ENCODE measurements around the gene CYTH2.

CYTH2 gene

GRCh38 chr19:48496959-48497727 is 28.0 kb downstream of the CYTH2 start:
- no peak for FAIRE-seq

DNA sequence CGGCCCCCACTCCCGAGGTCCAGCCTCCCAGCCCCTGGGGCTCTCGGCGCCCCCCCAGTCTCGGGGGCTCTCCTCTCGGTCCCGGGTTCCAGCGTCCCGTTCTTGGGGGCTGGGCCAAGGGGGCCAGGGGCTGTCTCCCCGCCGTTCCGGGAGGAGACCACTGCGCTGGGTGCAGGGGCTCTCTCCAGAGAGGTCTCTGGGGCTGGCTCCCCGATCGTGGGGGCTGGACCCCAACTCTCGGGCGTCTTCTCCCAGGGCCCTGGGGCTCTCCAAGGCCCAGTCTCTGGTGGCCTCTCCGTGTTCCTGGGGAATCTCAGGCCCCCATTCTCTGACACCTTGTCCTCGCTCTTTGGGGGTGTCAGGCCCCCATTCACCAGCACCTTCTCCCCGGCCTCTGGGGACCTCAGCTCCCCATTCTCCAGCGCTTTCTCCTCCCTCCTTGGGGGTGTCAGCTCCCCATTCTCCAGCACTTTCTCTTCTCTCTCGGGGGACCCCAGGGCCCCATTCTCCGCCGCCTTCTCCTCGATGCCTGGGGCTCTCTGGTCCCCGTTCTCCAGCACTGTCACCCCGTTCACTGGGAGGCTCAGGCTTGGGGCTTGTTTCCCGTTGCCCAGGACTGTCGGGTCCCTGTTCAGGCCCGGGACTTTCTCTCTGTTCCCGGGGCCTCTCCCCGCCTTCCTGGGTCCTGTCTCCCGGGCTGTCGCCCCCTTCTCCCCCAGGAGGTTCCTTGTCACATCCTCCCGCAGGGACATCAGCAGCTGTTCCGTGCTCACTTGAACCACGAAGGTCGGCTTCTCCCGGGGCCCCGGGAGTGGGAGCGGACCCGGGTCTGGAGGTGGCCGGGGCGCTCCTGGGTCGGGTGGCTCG is 28.8 kb downstream of the CYTH2 start:
- no peak for FAIRE-seq

DNA sequence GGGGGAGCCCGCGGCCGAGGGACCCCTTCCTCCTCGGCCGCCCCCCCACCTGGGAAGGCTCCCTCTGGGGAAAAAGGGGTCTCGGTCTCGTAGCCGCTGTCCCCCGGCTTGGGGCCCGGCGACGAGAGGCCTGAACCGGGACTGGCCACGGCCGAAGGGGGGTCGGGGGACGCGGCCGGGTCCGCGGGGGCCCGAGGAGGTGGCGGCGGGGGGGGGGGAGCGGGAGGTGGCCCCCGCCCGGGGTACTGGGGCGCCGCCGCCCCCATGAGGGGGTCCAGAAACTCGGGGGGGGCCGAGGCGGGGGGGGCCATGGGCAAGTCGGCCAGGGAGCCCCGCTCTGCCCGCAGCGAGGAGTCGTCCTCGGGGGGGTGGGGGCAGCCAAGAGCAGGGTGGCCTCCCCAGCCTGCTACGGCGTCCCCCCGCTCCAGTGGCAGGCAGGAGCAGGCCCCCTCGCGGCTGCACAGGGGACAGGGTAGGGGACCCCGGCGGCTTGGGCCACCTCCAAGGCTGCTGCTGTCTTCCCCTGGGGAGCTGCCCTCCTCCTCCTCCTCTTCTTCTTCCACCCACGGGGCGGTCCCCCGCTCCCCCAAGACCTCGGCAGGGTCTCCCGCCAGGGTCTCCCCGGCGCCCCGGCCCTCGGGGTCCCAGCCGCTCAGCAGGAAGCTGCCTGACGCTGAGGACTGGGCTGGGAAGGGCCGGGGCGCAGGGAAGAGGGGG is 29.6 kb downstream of the CYTH2 start:
- no peak for FAIRE-seq

DNA sequence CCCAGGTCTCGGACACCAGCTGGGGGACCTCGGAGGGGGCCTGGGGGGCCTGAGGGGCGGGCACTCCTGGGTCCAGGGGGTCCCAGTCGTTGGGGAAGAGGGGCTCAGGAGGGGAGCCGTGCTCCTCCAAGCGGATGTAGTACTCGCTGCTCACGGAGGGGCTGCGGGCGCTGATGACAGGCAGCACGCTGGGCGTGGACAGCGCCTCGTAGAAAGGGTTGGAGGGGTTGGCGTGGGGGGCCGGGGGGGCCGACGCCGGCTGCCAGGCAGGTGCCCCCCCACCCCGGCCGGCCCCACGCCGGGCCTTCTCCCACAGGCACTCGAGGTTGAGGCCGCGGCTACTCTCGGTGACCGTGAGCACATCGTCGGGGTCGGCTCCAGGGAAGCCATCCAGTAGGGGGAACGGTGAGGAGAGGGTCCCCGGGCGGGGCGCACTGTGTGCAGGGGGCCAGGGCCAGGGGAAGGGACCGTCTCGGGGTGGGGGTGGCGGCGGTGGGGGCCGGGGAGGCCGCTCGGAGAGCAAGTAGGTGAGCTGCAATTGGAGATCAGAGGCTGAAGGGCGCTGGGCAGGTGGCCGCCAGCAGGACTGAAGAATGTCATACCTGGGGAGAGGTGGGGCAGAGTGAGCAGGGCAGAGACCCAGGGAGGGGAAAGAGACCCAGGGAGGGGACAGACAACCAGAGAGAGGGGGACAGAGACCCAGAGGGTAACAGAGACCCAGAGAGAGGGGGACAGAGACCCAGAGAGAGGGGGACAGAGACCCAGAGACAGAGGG is 30.3 kb downstream of the CYTH2 start:
- no peak for FAIRE-seq

DNA sequence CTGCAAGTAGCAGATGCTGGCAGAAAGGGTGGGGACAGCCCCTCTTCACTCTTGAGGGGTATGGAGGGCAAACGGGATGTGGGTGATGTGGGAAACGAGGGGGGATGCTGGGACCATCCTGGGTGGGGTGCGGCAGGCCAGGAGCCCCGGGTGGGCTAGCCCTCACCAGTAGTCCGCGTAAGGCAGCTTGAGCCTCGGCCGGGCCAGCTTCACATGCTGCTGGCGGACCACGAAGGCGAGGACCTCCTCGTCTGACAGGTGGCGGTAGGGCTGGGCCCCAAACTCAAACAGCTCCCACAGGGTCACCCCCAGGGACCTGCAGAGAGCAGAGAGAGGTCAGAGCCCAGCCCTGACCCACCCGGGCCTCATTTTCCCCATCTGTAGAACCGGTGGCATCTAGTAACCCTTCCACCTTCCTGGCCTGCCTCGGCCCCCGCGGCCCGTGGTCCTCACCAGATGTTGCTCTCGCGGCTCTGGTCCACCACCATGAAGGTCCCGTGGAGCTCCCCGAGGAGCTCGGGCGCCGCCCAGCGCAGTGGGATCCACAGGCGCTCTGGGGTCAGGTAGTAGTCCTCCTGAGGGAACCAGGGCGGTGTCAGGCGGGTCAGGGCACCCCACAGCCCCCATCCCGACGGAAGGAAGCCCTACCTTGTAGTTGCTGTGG is 31.8 kb downstream of the CYTH2 start:
- FAIRE-seq: no peak

- no peak for FAIRE-seq
Measured at GRCh38 chr19:48501494-48502349, 32.6 kb downstream of the CYTH2 start.

- FAIRE-seq: no peak
Measured at GRCh38 chr19:48502350-48503018, 33.3 kb downstream of the CYTH2 start.

DNA sequence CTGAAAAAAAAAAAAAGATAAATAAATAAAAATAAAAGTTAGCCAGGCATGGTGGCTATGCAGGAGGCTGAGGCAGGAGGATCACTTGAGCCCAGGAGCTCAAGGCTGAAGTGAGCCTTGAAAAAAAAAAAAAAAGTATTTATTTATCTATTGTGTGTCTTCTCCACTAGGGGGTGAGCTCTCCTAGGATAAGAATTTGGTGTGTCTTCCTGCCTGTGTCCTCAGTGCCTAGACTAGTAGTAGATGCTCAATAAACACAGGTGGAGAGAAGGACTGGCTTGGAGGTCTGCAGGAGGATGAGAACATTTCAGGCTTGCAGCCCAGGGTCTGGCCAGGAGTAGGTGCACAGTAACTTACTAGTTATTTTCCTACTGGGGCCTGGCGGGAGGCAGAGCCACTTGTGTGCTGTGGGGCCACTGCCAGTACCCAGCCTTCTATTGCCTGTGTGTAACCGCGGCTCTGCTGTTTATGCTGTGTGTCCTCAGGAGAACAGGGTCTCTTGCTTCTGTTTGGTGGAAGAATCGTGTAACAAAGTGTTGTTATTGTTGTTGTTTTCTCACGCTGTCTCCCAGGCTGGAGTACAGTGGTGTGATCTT is 37.1 kb downstream of the CYTH2 start:
- peak; percentile 50 for FAIRE-seq

DNA sequence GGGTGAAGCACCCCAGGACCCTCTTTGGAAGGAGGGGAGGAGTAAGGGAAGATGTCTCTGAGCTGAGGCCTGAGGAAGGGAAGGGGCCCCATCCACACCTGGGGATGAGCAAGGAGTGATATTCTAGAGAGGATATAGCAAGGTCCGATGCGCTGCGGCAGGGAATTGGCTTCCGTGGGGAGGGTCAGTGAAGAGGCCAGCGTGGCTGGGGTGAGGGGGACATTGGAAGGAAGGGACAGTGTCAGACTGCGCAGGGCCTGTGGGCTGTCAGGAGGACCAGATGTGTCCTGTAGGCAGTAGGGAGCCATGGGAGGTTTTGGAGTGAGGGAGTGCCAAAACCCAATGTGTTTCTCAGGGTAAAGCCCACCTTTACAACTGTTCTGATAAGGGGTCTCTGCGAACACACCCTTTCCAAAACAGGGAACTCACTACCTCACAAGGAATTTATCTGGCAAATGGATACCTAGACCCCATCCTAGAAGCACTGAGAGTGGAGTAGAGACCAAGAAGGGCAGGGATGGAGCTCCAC is 38.8 kb downstream of the CYTH2 start:
- FAIRE-seq: no peak

DNA sequence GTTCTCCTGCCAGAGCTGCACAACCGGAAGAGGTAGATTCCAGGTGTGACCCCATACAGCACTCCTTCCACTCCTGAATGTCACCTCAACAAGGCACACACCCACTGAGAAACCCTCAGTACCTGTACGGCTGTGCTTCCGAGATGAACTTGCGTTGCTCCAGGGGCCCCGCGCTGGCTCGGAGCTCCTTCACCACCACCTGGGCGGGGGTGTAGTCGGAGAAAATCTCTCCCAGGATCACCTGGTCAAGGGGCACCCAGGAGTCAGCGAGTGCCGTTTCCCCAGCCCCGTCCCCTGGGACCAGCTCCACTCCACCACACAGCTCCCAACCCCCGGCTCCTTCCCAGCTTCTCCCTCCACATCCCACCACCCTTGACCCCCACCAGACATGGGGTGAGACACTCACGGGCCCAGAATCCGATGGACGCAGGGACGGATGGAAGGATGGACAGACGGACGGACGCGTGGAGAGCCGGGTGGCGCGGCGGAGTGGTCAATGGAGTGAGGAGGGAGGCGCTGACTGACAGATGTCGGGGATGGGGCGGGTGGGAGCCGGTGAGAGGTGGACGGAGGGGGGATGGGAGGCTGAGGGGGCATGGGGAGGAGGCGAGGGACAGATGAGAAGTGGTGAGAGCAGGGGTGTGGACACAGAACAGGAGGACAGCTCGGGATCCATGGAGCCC is 39.7 kb downstream of the CYTH2 start:
- FAIRE-seq: no peak

- no peak for FAIRE-seq
Measured at GRCh38 chr19:48509467-48510194, 40.5 kb downstream of the CYTH2 start.

- FAIRE-seq: no peak
Measured at GRCh38 chr19:48510421-48511268, 41.5 kb downstream of the CYTH2 start.

- no peak for FAIRE-seq
Measured at GRCh38 chr19:48511321-48511731, 42.2 kb downstream of the CYTH2 start.

GRCh38 chr19:48511800-48512503 is 42.8 kb downstream of the CYTH2 start, which contains the start of gene LMTK3:
LMTK3 (minus strand) TSS chr19:48511835; CDS start chr19:48511576, 259 bp downstream.
- FAIRE-seq: no peak

GRCh38 chr19:48512504-48513288 is 43.5 kb downstream of the CYTH2 start:
- no peak for FAIRE-seq

Data from TTC549 (cell line).